ENCODE data around the gene VPS25.
"Not testable (repeated sequence)": the region's sequence is repeated elsewhere in the genome, so short reads cannot be mapped to it uniquely, and the experiment has no call there.

Gene VPS25

GRCh38 chr17:42768006-42768405, 5.2 kb upstream of the VPS25 start:
- not testable (repeated sequence) for DNase-seq (ENCODE audit: low spot score)

DNA sequence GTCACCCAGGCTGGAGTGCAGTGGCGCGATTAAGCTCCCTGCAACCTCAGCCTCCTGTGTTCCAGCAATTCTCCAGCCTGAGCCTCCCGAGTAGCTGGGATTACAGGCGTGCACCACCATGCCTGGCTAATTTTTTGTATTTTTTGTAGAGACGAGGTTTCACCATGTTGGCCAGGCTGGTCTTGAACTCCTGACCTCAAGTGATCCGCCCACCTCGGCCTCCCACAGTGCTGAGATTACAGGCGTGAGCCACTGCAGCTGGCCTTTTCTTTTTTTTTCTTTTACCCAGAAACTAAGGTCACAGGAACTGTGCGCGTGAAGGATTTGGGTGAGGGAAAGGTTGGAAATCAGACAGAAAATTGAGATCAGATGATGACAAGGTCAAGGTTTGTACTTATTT, 3.3 kb upstream of the VPS25 start:
- DNase-seq (ENCODE audit: low spot score) = not testable (repeated sequence)

GRCh38 chr17:42772945-42773289, 332 bp upstream of the VPS25 start:
- no peak for DNase-seq (ENCODE audit: low spot score)

- DNase-seq (ENCODE audit: low spot score) = no peak
Measured at GRCh38 chr17:42774066-42774745, 957 bp downstream of the VPS25 start.

DNA sequence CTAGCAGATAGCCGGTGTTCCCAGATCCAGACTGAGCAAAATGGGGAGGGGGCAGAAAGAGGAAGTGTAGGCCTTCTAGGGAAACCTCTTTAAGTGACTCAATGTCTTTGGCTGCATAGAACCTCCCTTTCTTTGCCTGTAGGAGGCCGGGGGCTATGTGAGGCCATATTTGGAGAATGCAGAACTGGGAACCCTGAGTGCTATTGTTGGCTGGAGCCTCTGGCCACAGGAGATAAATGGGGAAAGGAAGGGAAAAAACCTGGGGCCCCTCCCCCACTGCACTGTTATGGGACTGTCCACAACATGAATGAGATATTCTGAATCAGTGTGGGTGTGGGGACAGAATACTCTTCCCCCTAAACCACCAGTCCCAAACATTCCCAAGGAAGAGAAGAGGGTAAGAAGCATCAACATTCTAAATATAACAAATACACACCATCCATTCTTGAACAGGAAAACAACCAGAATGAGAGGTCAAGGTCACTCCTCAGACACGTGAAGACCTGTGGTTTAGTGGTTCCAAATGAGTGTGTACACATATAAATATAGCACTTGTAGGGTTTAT, 2.4 kb downstream of the VPS25 start:
- DNase-seq (ENCODE audit: low spot score) = no peak

DNA sequence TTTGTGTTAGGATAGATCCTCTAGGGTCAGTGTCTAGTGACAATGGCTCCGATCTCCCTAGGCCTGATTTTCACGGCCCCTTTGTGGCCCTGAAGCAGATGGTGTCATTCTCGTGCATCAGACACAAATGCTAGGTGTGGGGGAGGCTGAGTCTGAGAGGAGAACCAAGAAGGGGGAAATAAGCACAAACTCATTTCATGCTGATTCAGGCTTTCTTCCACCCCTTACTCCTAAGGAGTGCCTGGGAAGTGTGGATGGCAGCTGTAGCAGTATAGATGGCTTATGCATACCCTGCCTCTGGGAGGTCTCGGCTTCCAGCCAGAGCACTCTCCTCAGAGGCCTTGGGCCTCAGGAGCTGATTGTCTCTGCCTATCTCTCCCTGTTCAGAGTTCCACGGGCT, 5.3 kb downstream of the VPS25 start:
- DNase-seq (ENCODE audit: low spot score) = no peak

DNA sequence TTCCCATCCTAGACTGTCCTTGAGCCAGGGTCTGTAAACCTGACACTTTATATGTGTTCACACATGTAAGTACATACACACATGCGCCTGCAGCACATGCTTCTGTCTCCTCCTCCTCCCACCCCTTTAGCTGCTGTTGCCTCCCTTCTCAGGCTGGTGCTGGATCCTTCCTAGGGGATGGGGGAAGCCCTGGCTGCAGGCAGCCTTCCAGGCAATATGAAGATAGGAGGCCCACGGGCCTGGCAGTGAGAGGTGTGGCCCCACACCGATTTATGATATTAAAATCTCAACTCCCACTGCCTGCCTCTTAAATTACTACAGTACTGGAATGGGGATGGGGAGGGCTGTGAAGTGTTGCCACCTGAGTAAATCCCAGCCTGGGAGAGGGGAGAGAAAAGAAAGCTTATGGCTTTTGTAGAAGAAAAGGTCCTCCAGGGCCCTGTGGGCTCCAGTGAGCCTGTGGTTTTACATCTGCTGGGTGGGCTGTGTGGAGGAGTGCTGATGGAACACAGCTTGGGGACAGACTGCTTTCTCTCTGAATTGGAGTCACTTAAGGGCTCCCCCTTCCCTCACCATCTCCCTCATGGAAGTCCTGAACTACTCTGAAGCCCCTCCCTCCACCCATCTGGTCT, 6.2 kb downstream of the VPS25 start:
- DNase-seq (ENCODE audit: low spot score) = no peak

DNA sequence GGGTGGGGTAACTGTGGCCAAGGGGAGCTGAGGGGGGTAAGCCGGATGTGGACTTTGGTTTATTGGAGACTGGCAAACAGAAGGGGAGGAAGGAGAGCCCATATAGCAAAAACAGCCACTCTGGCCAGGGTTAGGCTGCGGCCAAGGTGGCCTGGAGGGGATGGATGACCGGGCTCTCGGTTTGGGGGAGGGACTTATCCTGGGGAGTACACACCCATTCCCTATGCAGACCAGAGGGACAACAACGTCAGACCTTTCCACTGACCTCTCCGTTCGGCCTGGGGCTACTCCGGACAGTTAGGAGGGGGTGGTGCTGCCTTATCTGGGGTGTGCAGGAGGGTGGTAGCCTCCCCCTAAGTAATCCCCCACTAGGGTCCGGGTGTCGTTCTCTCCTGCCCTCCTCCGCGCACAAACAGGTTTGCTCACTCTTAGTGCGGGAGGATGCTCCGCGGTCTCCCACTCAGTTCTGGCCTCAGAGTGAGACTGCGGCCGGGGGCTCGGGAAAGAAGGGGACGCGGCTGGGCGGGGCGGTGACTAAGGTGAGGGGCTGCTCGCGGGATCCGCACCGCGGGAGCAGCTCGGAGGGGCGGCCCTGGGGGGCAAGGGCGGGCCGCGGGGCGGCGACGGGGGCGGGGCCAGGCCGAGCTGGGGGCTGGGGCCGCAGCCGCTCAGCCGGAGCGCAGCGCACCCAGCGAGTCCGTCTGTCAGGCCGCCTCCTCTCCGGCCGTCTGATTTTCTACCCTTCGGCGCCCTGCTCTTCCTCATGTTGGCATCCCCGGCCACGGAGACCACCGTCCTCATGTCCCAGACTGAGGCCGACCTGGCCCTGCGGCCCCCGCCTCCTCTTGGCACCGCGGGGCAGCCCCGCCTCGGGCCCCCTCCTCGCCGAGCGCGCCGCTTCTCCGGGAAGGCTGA, 6.9 kb downstream of the VPS25 start, which contains the start of gene WNK4:
TSS of gene WNK4 (plus strand) at position 675 of the 915 bp plus-strand sequence. CDS start at position 764, 89 bp downstream.
- no peak for DNase-seq (ENCODE audit: low spot score)

- DNase-seq (ENCODE audit: low spot score) = no peak
Measured at GRCh38 chr17:42780851-42781638, 7.8 kb downstream of the VPS25 start.

DNA sequence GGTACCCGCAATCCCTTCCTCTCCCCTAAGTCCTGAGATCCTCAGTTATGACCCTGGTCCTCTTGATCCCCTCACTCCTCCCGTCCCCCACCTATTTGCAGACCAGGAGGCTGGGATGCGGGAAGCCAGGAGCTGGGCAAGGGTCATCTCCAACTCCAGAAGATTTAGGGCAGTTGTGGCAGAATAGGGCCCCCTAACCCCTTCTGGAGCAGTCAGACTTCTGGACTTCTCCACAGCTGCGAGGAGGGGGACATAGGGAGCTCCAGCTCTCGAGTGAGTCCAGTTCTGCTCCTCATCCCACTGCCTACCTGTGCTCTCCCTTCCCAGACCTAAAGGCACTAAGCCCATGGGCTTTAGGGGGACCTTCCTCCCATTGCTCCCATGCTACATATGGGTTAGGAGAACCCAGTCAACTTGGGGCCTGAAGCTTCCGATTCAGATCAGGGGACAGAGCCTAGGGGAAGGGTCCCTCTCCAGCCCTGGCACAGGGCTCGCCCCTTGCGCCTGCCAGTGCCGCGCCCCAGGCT, 8.5 kb downstream of the VPS25 start:
- no peak for DNase-seq (ENCODE audit: low spot score)

DNA sequence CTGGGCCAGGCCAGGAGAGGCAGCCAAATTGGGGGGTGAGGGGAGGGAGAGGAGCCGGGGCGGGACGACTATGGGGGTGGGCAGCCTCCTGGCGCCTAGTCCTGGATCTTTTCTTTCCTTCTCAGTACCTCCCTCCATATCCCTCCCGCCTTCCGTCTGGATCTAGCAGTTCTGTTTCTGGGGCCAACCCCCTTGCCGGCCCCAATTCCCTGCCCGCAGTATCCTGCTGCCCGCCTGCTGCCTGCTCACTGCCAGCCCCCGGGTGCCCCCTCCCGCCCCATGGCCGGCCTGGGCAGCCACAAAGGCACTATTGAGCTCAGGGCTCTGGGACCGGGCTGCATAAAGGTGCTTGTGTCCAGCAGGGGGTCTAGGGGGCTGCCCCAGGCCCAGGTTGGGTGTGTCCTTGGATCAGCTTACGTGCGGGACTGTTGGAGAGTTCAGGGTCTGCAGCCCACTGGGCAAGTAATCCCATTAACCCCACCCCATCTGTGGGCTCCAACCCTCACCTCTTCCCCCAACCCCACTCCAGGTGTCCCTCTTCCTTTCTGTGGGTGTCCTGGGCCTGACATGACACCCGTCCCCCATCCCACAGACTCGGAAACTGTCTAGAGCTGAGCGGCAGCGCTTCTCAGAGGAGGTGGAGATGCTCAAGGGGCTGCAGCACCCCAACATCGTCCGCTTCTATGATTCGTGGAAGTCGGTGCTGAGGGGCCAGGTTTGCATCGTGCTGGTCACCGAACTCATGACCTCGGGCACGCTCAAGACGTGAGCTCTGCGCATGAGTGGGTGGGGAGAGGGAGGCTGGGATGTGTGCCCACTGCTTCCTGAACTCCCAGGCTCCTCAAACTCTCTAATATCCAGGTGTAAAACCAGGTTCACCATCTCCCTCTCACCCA, 9.2 kb downstream of the VPS25 start:
- DNase-seq (ENCODE audit: low spot score) = no peak

DNA sequence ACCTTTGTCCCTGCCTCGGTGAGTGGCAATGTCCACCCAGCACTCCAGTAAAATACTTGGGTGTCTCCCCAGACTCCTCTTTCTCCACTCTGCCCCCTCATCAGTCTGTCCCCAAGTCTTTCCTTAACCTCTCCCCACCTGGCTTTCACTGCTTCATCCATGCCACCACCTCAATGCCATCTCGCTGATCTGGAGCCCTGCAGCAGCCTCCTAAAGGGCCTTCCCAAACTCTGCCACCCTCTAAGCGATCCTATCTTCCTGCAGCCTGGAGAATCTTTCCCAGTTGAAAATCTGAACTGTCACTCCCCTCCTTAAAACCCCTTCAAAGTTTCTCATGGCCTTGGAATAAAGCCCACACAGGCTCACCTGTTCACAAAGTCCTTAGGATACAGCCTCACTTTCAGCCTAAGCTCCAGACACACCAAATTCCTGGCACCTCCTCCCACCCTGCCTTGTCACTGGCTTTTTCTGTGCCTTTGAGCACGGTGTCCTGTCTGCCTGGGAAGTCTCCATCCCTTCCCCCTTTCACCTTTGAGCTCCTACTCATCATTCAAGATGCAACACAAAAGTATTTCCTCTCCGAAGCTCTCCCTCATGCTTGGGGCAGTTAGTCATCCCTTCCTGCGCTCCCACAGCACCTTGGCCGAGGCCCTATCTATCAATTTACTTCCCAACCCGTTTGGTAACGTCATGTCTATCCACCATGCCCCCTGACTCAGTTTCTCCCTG, 10.0 kb downstream of the VPS25 start:
- no peak for DNase-seq (ENCODE audit: low spot score)

DNA sequence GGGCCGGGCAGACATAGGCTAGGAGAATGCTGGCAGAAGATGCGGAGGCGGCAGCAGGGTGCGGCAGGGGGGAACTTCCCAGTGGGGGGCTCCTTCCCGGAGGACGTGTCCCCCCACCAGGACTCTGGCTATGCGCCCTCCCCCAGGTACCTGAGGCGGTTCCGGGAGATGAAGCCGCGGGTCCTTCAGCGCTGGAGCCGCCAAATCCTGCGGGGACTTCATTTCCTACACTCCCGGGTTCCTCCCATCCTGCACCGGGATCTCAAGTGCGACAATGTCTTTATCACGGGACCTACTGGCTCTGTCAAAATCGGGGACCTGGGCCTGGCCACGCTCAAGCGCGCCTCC, 10.5 kb downstream of the VPS25 start:
- no peak for DNase-seq (ENCODE audit: low spot score)

DNA sequence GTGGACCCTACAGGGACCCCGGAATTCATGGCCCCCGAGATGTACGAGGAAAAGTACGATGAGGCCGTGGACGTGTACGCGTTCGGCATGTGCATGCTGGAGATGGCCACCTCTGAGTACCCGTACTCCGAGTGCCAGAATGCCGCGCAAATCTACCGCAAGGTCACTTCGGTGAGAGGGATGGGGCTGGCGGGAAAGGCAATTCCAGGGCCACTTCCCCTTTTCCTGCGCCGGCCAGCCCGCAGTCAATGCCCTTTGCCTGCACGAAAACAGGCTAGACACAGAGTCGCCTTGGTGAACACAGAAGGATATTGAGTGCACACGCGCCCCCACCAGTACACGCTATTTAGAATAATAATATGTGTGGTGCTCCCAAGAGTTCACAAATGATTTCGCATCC, 11.2 kb downstream of the VPS25 start:
- no peak for DNase-seq (ENCODE audit: low spot score)

DNA sequence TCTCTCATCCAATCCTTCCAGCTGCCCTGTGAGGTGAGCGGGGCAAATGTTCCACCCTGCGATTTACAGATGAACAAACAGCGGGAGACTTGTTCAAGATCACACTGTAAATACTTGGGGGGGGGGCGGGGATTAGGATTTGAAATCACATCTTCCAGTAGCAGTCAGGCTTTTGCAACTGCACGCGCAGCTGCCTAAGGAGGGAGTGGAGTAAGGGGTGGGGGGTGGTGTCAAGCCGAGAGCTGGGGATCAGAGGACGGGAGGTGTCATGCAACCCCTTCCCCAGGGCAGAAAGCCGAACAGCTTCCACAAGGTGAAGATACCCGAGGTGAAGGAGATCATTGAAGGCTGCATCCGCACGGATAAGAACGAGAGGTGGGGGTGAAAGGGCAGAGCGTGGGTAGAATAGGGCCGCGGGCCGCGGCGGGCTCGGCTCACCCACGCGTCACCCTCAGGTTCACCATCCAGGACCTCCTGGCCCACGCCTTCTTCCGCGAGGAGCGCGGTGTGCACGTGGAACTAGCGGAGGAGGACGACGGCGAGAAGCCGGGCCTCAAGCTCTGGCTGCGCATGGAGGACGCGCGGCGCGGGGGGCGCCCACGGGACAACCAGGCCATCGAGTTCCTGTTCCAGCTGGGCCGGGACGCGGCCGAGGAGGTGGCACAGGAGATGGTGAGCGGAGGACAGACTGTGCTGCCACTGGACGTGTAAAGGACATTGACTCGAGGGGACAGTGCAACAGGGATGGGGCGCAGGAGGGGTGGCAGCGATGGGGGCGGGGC, 11.8 kb downstream of the VPS25 start:
- DNase-seq (ENCODE audit: low spot score) = no peak

- DNase-seq (ENCODE audit: low spot score) = no peak
Measured at GRCh38 chr17:42787266-42787665, 14.0 kb downstream of the VPS25 start.

- no peak for DNase-seq (ENCODE audit: low spot score)
Measured at GRCh38 chr17:42791948-42792347, 18.7 kb downstream of the VPS25 start.

- no peak for DNase-seq (ENCODE audit: low spot score)
Measured at GRCh38 chr17:42792545-42792944, 19.3 kb downstream of the VPS25 start.

- DNase-seq (ENCODE audit: low spot score) = no peak
Measured at GRCh38 chr17:42795061-42795460, 21.8 kb downstream of the VPS25 start.
